Activated CD4-positive, alpha-beta T cell treated with anti-CD3 and anti-CD28 coated beads, Interleukin-2, amount 50 U/mL, for 16 hours (primary cell): ENCODE measurements around the gene IL1RN.
A peak's percentile ranks its signal among the peaks of the same experiment; 100 is the strongest.

Source experiments
- DNase-seq: peaks from one replicate; pipeline ENCODE4 v3.0.0-alpha.2; 2020

Gene IL1RN

GRCh38 chr2:113104054-113104611 lies 23.3 kb upstream of the IL1RN start:
- peak; percentile 25 for DNase-seq

GRCh38 chr2:113105047-113105785 lies 22.2 kb upstream of the IL1RN start:
- DNase-seq: peak; percentile 57

- no peak for DNase-seq
Observed at GRCh38 chr2:113111121-113111520, 16.3 kb upstream of the IL1RN start.

GRCh38 chr2:113111823-113112287 lies 15.5 kb upstream of the IL1RN start:
- no peak for DNase-seq

- DNase-seq: no peak
Observed at GRCh38 chr2:113112441-113112840, 15.0 kb upstream of the IL1RN start.

- no peak for DNase-seq
Observed at GRCh38 chr2:113112871-113113270, 14.5 kb upstream of the IL1RN start.

GRCh38 chr2:113113807-113114206 lies 13.6 kb upstream of the IL1RN start:
- DNase-seq: no peak

- DNase-seq: no peak
Observed at GRCh38 chr2:113114224-113114945, 13.0 kb upstream of the IL1RN start.

GRCh38 chr2:113114996-113115395 lies 12.4 kb upstream of the IL1RN start:
- no peak for DNase-seq

GRCh38 chr2:113116100-113116958 lies 11.1 kb upstream of the IL1RN start:
- peak; percentile 31 for DNase-seq

GRCh38 chr2:113117541-113118262 lies 9.7 kb upstream of the IL1RN start:
- DNase-seq: peak; percentile 64

GRCh38 chr2:113118263-113118657 lies 9.1 kb upstream of the IL1RN start:
- no peak for DNase-seq

GRCh38 chr2:113119111-113119510 lies 8.3 kb upstream of the IL1RN start:
- no peak for DNase-seq

- no peak for DNase-seq
Observed at GRCh38 chr2:113120861-113121260, 6.5 kb upstream of the IL1RN start.

GRCh38 chr2:113122364-113122763 lies 5.0 kb upstream of the IL1RN start:
- DNase-seq: no peak

- DNase-seq: no peak
Observed at GRCh38 chr2:113123726-113124125, 3.7 kb upstream of the IL1RN start.

- peak; percentile 58 for DNase-seq
Observed at GRCh38 chr2:113124181-113124961, 3.0 kb upstream of the IL1RN start.

GRCh38 chr2:113124984-113125855 lies 2.2 kb upstream of the IL1RN start:
- no peak for DNase-seq

- DNase-seq: no peak
Observed at GRCh38 chr2:113127646-113128570, 510 bp downstream of the IL1RN start.
